Measurements from ENCODE around the gene BDP1.

- TF ChIP-seq CTCF (IDR thresholded peaks at IDR 0.05 in 8 of 11, conservative IDR thresholded peaks at IDR 0.05 in 3 of 11) (no peak), POLR2AphosphoS5 (IDR thresholded peaks at IDR 0.05) (no peak), POLR2A (IDR thresholded peaks at IDR 0.05) (no peak)
Measured at GRCh38 chr5:71569748-71570509, 114.5 kb downstream of the BDP1 start.
